ENCODE data around the gene CIDEA. TPM values are rescaled to one million over a fixed set of nuclear protein-coding genes. Genes with fewer than 3 reads are reported as not detected.
A peak's percentile ranks its signal among the peaks of the same experiment; 100 is the strongest.

Gene CIDEA
- total RNA-seq, 4 donors from 2014 or later, result 3.0 TPM; not detected in 3

GRCh38 chr18:12302391-12303147 is 48.4 kb downstream of the CIDEA start:
- Histone ChIP-seq H3K4me1 (peaks cover 10 to 31% (median 13%) of the 10 kb centered on the region in 3 donors), H3K4me3 (no peak overlapping the region), H3K27ac (no peak overlapping the region), H3K27me3 (no peaks in the 10 kb centered on the region), H3K36me3 (no peaks in the 10 kb centered on the region), H3K9me3 (no peaks in the 10 kb centered on the region)
- intact Hi-C loops (cut with DNase I), result no loop called here
- no peak for DNase-seq
- WGBS, 2 donors, result 65 to 85% methylated on average over 7 to 13 of the region's 14 CpGs
- no peak for TF ChIP-seq CTCF (IDR thresholded peaks at IDR 0.05)
- TF ChIP-seq POLR2A (IDR thresholded peaks at IDR 0.05), result no peak

- intact Hi-C loops (cut with DNase I), result no loop called here
- Histone ChIP-seq H3K36me3 (no peaks in the 10 kb centered on the region), H3K4me3 (no peak overlapping the region), H3K4me1 (peaks cover 13 to 43% (median 15%) of the 10 kb centered on the region in 3 donors), H3K27me3 (peaks cover 0 to 8% (median 0%) of the 10 kb centered on the region in 4 donors), H3K27ac (peak overlapping the region in 2 of 4 donors; percentile 2 to 26), H3K9me3 (no peaks in the 10 kb centered on the region)
- 57% methylated on average over 11 to 13 of the region's 19 CpGs for WGBS, 2 donors
- no peak for TF ChIP-seq POLR2A (IDR thresholded peaks at IDR 0.05)
- TF ChIP-seq CTCF (IDR thresholded peaks at IDR 0.05), result no peak
- no peak for DNase-seq
Measured at GRCh38 chr18:12304351-12305210, 50.4 kb downstream of the CIDEA start.

- 68 to 75% methylated on average over 8 to 10 of the region's 12 CpGs for WGBS, 2 donors
- Histone ChIP-seq H3K27ac (peak overlapping the region in 2 of 4 donors; percentile 2 to 26), H3K4me1 (peaks cover 19 to 50% (median 20%) of the 10 kb centered on the region in 3 donors), H3K9me3 (no peaks in the 10 kb centered on the region), H3K36me3 (no peaks in the 10 kb centered on the region), H3K27me3 (peaks cover 0 to 8% (median 0%) of the 10 kb centered on the region in 4 donors), H3K4me3 (no peak overlapping the region)
- no peak for DNase-seq
- TF ChIP-seq POLR2A (IDR thresholded peaks at IDR 0.05), result no peak
- no peak for TF ChIP-seq CTCF (IDR thresholded peaks at IDR 0.05)
- intact Hi-C loops (cut with DNase I), result no loop called here
Measured at GRCh38 chr18:12305211-12305610, 51.0 kb downstream of the CIDEA start.

GRCh38 chr18:12305930-12306629 is 51.9 kb downstream of the CIDEA start:
- intact Hi-C loops (cut with DNase I), result no loop called here
- Histone ChIP-seq H3K4me1 (peaks cover 19 to 58% (median 26%) of the 10 kb centered on the region in 3 donors), H3K9me3 (peaks cover 0 to 2% (median 0%) of the 10 kb centered on the region in 3 donors), H3K4me3 (peak overlapping the region in 1 of 4 donors; percentile 96), H3K36me3 (peaks cover 0 to 8% (median 3%) of the 10 kb centered on the region in 3 donors), H3K27ac (peak overlapping the region in 2 of 4 donors; percentile 99 to 100), H3K27me3 (peaks cover 0 to 8% (median 0%) of the 10 kb centered on the region in 4 donors)
- no peak for DNase-seq
- WGBS, 2 donors, result 76 to 91% methylated on average over 14 to 21 of the region's 25 CpGs
- TF ChIP-seq CTCF (IDR thresholded peaks at IDR 0.05) (no peak), POLR2A (IDR thresholded peaks at IDR 0.05) (no peak)

All from esophagus squamous epithelium (tissue), 5 donors.